DOHH2 (cell line): ENCODE results near the gene ZNF146.

Experiments
- H3F3A ChIP-seq: fragments of 200-600 bp; sonication (generic), shearing (Covaris generic); 2 replicates; pipeline ENCODE4 v1.6.0; 2016; ENCODE audit warnings: antibody characterized with exemption, mild to moderate bottlenecking; ENCODE audit not compliant: control insufficient read depth, insufficient read depth
- H3K27ac ChIP-seq: fragments of 200-600 bp; sonication (generic); 2 replicates; pipeline ENCODE4 v1.5.1; 2014; ENCODE audit warnings: low read depth, mild to moderate bottlenecking, low read length, moderate library complexity
- H3K27me3 ChIP-seq: fragments of 200-600 bp; sonication (generic); 2 replicates; pipeline ENCODE4 v1.6.1; 2014; ENCODE audit warnings: mild to moderate bottlenecking, low read length, mixed read lengths; ENCODE audit not compliant: control insufficient read depth
- H3K36me3 ChIP-seq: fragments of 200-600 bp; sonication (generic); 2 replicates; pipeline ENCODE4 v1.6.1; 2014; ENCODE audit warnings: mild to moderate bottlenecking, low read length, moderate library complexity, mixed read lengths; ENCODE audit not compliant: control insufficient read depth
- H3K4me1 ChIP-seq: fragments of 200-600 bp; sonication (generic); 2 replicates; pipeline ENCODE4 v1.6.1; 2014; ENCODE audit warnings: mild to moderate bottlenecking, low read length, mixed read lengths; ENCODE audit not compliant: control insufficient read depth
- H3K4me2 ChIP-seq: fragments of 200-600 bp; sonication (generic); 2 replicates; pipeline ENCODE4 v1.6.0; 2014; ENCODE audit warnings: mild to moderate bottlenecking, low read length, moderate library complexity
- H3K4me3 ChIP-seq: fragments of 200-600 bp; sonication (generic); 2 replicates; pipeline ENCODE4 v1.5.1; 2014; ENCODE audit warnings: mild to moderate bottlenecking, low read length, mixed read lengths
- H3K79me2 ChIP-seq: fragments of 200-600 bp; sonication (generic); 2 replicates; pipeline ENCODE4 v1.6.1; 2014; ENCODE audit warnings: mild to moderate bottlenecking, low read length, mixed read lengths; ENCODE audit not compliant: control insufficient read depth
- H3K9me2 ChIP-seq: fragments of 200-600 bp; sonication (generic); replicated peaks from 2 replicates; pipeline ENCODE4 v1.6.1; 2014; ENCODE audit warnings: mild to moderate bottlenecking, low read length, mixed read lengths; ENCODE audit not compliant: control insufficient read depth
- H3K9me3 ChIP-seq: fragments of 200-600 bp; sonication (generic); 2 replicates; pipeline ENCODE4 v1.6.1; 2014; ENCODE audit warnings: antibody characterized with exemption, low read length, mixed read lengths; ENCODE audit not compliant: control insufficient read depth, insufficient read depth
- H4K20me1 ChIP-seq: fragments of 200-600 bp; sonication (generic); 2 replicates; pipeline ENCODE4 v1.6.0; 2014; ENCODE audit warnings: low read depth, mild to moderate bottlenecking, antibody characterized with exemption, low read length, moderate library complexity; ENCODE audit not compliant: control insufficient read depth, insufficient read depth
- CTCF ChIP-seq: fragments of 200-600 bp; sonication (generic); IDR thresholded peaks from one replicate; pipeline ENCODE4 v1.5.1; 2014; ENCODE audit warnings: antibody characterized with exemption, mild to moderate bottlenecking, low read depth, low read length; ENCODE audit not compliant: poor library complexity, severe bottlenecking
- EZH2phosphoT487 ChIP-seq: fragments of 200-600 bp; sonication (generic); IDR thresholded peaks from 2 replicates; pipeline ENCODE4 v1.6.1; 2017; ENCODE audit warnings: borderline replicate concordance, mild to moderate bottlenecking, antibody characterized with exemption, low read length, moderate library complexity, mixed read lengths

Gene ZNF146

GRCh38 chr19:36246006-36246481, 31.1 kb downstream of the ZNF146 start:
- Histone ChIP-seq H4K20me1 (no peaks in the 10 kb centered on the region), H3K36me3 (no peaks in the 10 kb centered on the region), H3K27ac (no peak overlapping the region), H3K9me3 (no peaks in the 10 kb centered on the region; the same call in 1 of the 2 replicates), H3K4me1 (no peaks in the 10 kb centered on the region), H3K9me2 (no peaks in the 10 kb centered on the region), H3K4me2 (no peak overlapping the region), H3K79me2 (no peaks in the 10 kb centered on the region), H3F3A (no peaks in the 10 kb centered on the region; the same call in 1 of the 2 replicates), H3K4me3 (no peak overlapping the region), H3K27me3 (no peaks in the 10 kb centered on the region)
- no peak for TF ChIP-seq CTCF
- no peak for TF ChIP-seq EZH2phosphoT487

DNA sequence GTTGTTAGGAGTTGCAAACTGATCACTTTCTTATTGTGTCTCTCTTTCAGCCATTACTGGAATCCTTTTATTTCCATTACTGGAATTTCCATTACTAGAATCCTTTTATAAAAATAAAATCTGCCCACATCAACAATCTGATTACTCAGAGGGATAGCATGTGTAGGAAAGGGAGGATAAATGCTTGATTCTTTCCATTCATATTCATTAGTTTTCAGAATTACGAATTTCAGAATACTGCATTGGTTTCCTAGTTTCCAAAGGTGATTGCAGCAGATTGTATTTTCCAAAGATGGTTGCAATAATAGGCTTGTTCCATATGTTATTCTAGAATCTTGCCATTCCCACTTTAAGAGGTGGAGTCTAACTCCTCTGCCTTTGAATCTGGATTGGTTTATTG, 37.1 kb downstream of the ZNF146 start:
- TF ChIP-seq CTCF (no peak), EZH2phosphoT487 (no peak)
- no peak overlapping the region for H3K27ac ChIP-seq
- H3K4me1 ChIP-seq, result no peaks in the 10 kb centered on the region
- no peaks in the 10 kb centered on the region for H3K9me2 ChIP-seq
- H3K79me2 ChIP-seq, result no peaks in the 10 kb centered on the region
- no peak overlapping the region for H3K4me3 ChIP-seq
- no peaks in the 10 kb centered on the region for H3K36me3 ChIP-seq
- H3K27me3 ChIP-seq, result no peaks in the 10 kb centered on the region
- no peak overlapping the region for H3K4me2 ChIP-seq
- H3K9me3 ChIP-seq, result no peaks in the 10 kb centered on the region
- H3F3A ChIP-seq, result no peaks in the 10 kb centered on the region
- no peaks in the 10 kb centered on the region for H4K20me1 ChIP-seq

DNA sequence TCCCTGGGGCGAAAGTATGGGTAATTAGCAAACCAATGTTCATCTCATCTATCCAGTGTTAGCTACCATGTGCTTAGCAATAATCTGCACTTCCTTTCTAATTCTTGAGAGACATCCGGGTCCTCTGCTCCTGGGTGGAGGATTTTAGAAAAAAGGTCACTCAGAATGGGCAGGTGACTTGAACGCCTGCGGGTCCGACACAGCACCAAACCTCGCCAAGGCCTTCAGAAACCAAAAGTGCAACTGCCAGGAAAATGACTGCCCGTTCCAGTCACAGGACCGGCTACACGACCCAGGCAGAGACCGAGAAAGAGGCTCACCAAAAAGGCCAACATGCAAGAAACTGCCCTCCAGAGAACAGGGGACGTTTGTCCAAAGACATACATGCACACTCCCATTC, 39.9 kb downstream of the ZNF146 start:
- H3K79me2 ChIP-seq, result no peaks in the 10 kb centered on the region
- no peak overlapping the region for H3K27ac ChIP-seq
- H3K4me1 ChIP-seq, result no peaks in the 10 kb centered on the region
- H3K4me3 ChIP-seq, result no peak overlapping the region
- H3K4me2 ChIP-seq, result no peak overlapping the region
- H3K27me3 ChIP-seq, result no peaks in the 10 kb centered on the region
- H3K9me3 ChIP-seq, result peaks cover 3% of the 10 kb centered on the region; the same call in 1 of the 2 replicates
- TF ChIP-seq EZH2phosphoT487 (no peak), CTCF (no peak)
- H3K9me2 ChIP-seq, result no peaks in the 10 kb centered on the region
- no peaks in the 10 kb centered on the region for H4K20me1 ChIP-seq
- no peaks in the 10 kb centered on the region for H3F3A ChIP-seq
- no peaks in the 10 kb centered on the region for H3K36me3 ChIP-seq
